Left lung (tissue), 10 donors: ENCODE data around the gene PDE3B. TPM values are rescaled to one million over a fixed set of nuclear protein-coding genes. Genes with fewer than 3 reads are reported as not detected.
"Not testable (repeated sequence)": the region's sequence is repeated elsewhere in the genome, so short reads cannot be mapped to it uniquely, and the experiment has no call there.

Experiments used
- ATAC-seq: fragments of 200-7000 bp; cut with Tn5 transposase; one replicate; pipeline ENCODE4 v1.9.1; 2020; ENCODE audit warnings: moderate library complexity
- DNase-seq, 4 donors: peaks; one replicate each; pipeline ENCODE4 v3.0.0-alpha.2; 2013 to 2020
- H3K27ac ChIP-seq, 2 donors: fragments of 200-600 bp; sonication (generic) in 1 of 2; one replicate each; pipeline versions ENCODE4 v1.5.0 to v1.8.0; 2020 to 2021
- H3K27me3 ChIP-seq, 2 donors: fragments of 200-600 bp; sonication (generic) in 1 of 2; one replicate each; pipeline versions ENCODE4 v1.5.0 to v1.8.0; 2020 to 2021
- H3K36me3 ChIP-seq, 2 donors: fragments of 200-600 bp; sonication (generic) in 1 of 2; one replicate each; pipeline versions ENCODE4 v1.5.0 to v1.8.0; 2020 to 2021
- H3K4me1 ChIP-seq, 2 donors: fragments of 200-600 bp; one replicate each; pipeline ENCODE4 v1.8.0; 2021
- H3K4me3 ChIP-seq, 2 donors: fragments of 200-600 bp; sonication (generic) in 1 of 2; one replicate each; pipeline versions ENCODE4 v1.5.0 to v1.8.0; 2020 to 2021; ENCODE audit warnings: mild to moderate bottlenecking in 1 of 2
- H3K9me3 ChIP-seq, 2 donors: fragments of 200-600 bp; sonication (generic) in 1 of 2; one replicate each; pipeline versions ENCODE4 v1.5.0 to v1.8.0; 2020 to 2021
- intact Hi-C, 2 donors: fragments of 100-400 bp; cut with DNase I; formaldehyde crosslinking; loops; one replicate each; pipeline versions ENCODE4 v1.11.2 to v1.14.2; 2022
- polyA plus RNA-seq, 6 donors: library from polyadenylated mRNA; unstranded; fragments of 120-200 nt; gene quantifications; one replicate each; pipeline ENCODE4 v1.2.1, GENCODE V29; 2013; ENCODE audit not compliant: insufficient read length in 6 of 6
- total RNA-seq, 2 donors: library from RNA; stranded (reverse); fragmentation: NEBNext Ultra II Directional; extraction: Animal tissue kit (Norgen Biotek cat#: 25700); gene quantifications; one replicate each; pipeline ENCODE4 v1.2.1, GENCODE V29; 2021
- TF ChIP-seq, protein P1 (sequence below), 2 donors: fragments of 200-600 bp; sonication (generic) in 1 of 2; IDR thresholded peaks; one replicate each; pipeline versions ENCODE4 v1.5.0 to v1.8.0; 2021; ENCODE audit warnings: antibody characterized with exemption in 2 of 2
- donor health status: DM: no; HTN: yes; CAD: no.
- donor health status: DM: no; HTN: no; CAD: no.

The PDE3B gene
- total and polyA plus RNA-seq, 8 donors: 17.0 to 36.2 (median 30.9) TPM

- ATAC-seq: no peak
- intact Hi-C loops: no loop called here
Observed at GRCh38 chr11:14881576-14882193, 238.1 kb downstream of the PDE3B start.

DNA sequence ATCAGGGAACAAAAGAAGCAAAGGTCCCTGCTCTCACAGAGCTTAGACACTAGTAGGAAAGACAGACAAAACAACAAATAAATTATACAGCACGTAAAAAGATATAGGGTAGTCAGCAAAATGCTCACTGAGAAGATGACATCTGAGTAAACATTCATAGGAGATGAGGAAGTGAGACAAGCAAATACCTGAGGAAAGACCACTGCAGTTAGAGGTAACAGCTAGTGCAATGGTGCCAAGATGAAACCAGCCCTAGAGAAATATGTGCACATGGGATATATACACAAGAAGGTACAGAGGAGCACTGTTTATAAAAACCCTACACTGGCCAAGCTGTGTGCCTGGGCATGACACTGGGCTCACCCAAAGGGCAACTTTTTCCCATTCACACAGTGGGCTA lies 238.6 kb downstream of the PDE3B start:
- TF ChIP-seq, protein P1, sequence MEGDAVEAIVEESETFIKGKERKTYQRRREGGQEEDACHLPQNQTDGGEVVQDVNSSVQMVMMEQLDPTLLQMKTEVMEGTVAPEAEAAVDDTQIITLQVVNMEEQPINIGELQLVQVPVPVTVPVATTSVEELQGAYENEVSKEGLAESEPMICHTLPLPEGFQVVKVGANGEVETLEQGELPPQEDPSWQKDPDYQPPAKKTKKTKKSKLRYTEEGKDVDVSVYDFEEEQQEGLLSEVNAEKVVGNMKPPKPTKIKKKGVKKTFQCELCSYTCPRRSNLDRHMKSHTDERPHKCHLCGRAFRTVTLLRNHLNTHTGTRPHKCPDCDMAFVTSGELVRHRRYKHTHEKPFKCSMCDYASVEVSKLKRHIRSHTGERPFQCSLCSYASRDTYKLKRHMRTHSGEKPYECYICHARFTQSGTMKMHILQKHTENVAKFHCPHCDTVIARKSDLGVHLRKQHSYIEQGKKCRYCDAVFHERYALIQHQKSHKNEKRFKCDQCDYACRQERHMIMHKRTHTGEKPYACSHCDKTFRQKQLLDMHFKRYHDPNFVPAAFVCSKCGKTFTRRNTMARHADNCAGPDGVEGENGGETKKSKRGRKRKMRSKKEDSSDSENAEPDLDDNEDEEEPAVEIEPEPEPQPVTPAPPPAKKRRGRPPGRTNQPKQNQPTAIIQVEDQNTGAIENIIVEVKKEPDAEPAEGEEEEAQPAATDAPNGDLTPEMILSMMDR (IDR thresholded peaks at IDR 0.05): no peak
- Histone ChIP-seq H3K27me3 (no peaks in the 10 kb centered on the region), H3K36me3 (peaks cover 0 to 28% of the 10 kb centered on the region in 2 donors), H3K9me3 (no peaks in the 10 kb centered on the region), H3K4me1 (peaks cover 0 to 22% of the 10 kb centered on the region in 2 donors), H3K4me3 (no peak overlapping the region), H3K27ac (no peak overlapping the region)
- DNase-seq (no peak), ATAC-seq (no peak)
- intact Hi-C loops: no loop called here

More at GRCh38 chr11:14881576-14882193, 238.1 kb downstream of the PDE3B start:
- TF ChIP-seq, protein P1 (IDR thresholded peaks at IDR 0.05): no peak
- no peaks in the 10 kb centered on the region for H3K9me3 ChIP-seq
- no peak overlapping the region for H3K27ac ChIP-seq
- H3K27me3 ChIP-seq: no peaks in the 10 kb centered on the region
- H3K4me3 ChIP-seq: no peak overlapping the region
- DNase-seq: no peak
- peaks cover 0 to 33% of the 10 kb centered on the region in 2 donors for H3K36me3 ChIP-seq
- H3K4me1 ChIP-seq: peaks cover 0 to 18% of the 10 kb centered on the region in 2 donors

GRCh38 chr11:14883683-14884082 lies 240.1 kb downstream of the PDE3B start:
- ATAC-seq, DNase-seq, H3K27ac ChIP-seq, intact Hi-C loops, H3K27me3 ChIP-seq, H3K4me3 ChIP-seq, H3K9me3 ChIP-seq: not testable (repeated sequence)
- Histone ChIP-seq H3K4me1 (peaks cover 0 to 31% of the 10 kb centered on the region in 2 donors), H3K36me3 (peaks cover 0 to 13% of the 10 kb centered on the region in 2 donors)

DNA sequence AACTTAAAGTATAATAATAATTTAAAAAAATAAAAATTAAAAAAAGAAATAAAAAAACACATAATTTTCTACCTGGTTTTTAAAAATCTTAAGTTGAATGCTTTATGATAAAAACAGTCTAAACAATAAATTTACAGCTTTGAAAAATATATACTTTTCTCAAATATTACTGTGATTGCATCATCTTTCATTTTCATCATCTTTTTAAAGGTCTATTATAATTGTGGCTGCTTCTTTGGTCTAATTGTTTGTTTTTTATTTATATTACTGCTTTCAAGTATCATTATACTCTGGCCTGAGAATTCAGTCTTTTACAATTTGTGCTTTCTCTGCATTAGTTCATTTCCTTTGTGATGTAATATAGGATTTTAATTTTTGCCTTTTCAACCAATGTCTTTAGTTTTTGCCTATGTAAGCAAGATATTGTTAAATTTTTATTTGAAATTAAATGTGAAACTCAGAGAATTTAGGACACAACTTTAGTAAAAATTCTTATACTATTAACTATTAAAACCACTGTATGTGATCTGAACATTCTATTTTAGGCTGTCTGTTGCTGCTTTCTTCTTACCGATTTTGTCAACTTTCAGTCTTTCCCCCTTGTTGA lies 241.2 kb downstream of the PDE3B start:
- no peak overlapping the region for H3K4me3 ChIP-seq
- H3K27me3 ChIP-seq: no peaks in the 10 kb centered on the region
- TF ChIP-seq, protein P1 (IDR thresholded peaks at IDR 0.05): no peak
- ATAC-seq (no peak), DNase-seq (no peak)
- no peaks in the 10 kb centered on the region for H3K9me3 ChIP-seq
- peaks cover 0 to 40% of the 10 kb centered on the region in 2 donors for H3K4me1 ChIP-seq
- intact Hi-C loops: no loop called here
- H3K27ac ChIP-seq: no peak overlapping the region
- H3K36me3 ChIP-seq: peaks cover 0 to 7% of the 10 kb centered on the region in 2 donors

DNA sequence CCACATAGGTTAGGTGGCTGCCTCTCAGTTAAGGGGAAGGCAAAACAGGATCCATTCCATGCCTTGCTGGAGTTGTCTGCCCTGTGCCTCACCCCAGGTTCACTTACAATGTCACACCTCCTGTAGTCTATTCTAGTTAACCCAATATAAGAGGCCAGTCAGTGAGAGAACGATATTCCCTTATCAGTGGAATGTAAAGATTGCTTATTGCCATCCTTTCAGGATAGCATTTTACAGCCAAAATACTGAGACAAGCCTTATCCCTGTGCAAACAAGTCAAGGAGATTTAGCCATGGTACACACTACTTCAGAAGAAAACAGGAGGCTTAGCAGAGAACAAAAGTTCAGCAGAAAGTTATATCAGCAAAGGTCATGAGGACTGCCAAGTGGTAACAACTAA lies 242.9 kb downstream of the PDE3B start:
- intact Hi-C loops: no loop called here
- Histone ChIP-seq H3K36me3 (peaks cover 0 to 2% of the 10 kb centered on the region in 2 donors), H3K27me3 (no peaks in the 10 kb centered on the region), H3K9me3 (no peaks in the 10 kb centered on the region), H3K4me3 (no peak overlapping the region), H3K4me1 (peaks cover 0 to 53% of the 10 kb centered on the region in 2 donors), H3K27ac (no peak overlapping the region)
- peak; percentile 54 for ATAC-seq
- TF ChIP-seq, protein P1 (IDR thresholded peaks at IDR 0.05): no peak
- DNase-seq: no peak
